ENCODE results near the gene NAP1L4.
A peak's percentile ranks its signal among the peaks of the same experiment; 100 is the strongest.

Gene NAP1L4

GRCh38 chr11:3010521-3011275, 18.6 kb upstream of the NAP1L4 start:
- no peak for DNase-seq

GRCh38 chr11:3010004-3010403, 17.9 kb upstream of the NAP1L4 start:
- DNase-seq, result no peak

GRCh38 chr11:3009481-3009880, 17.4 kb upstream of the NAP1L4 start:
- no peak for DNase-seq

- DNase-seq, result no peak
Observed at GRCh38 chr11:3008746-3009336, 16.7 kb upstream of the NAP1L4 start.

- DNase-seq, result no peak
Observed at GRCh38 chr11:3007404-3008010, 15.4 kb upstream of the NAP1L4 start.

GRCh38 chr11:3006505-3007260, 14.6 kb upstream of the NAP1L4 start:
- DNase-seq, result peak in 1 of 2 donors; percentile 23

GRCh38 chr11:3004481-3004880, 12.4 kb upstream of the NAP1L4 start:
- DNase-seq, result no peak

GRCh38 chr11:3003396-3004231, 11.5 kb upstream of the NAP1L4 start:
- no peak for DNase-seq

- DNase-seq, result no peak
Observed at GRCh38 chr11:3002871-3003270, 10.7 kb upstream of the NAP1L4 start.

GRCh38 chr11:3002351-3002861, 10.3 kb upstream of the NAP1L4 start:
- DNase-seq, result no peak

GRCh38 chr11:3001496-3001895, 9.4 kb upstream of the NAP1L4 start:
- DNase-seq, result no peak

- DNase-seq, result no peak
Observed at GRCh38 chr11:3000032-3000961, 8.2 kb upstream of the NAP1L4 start.

- DNase-seq, result no peak
Observed at GRCh38 chr11:2999464-2999998, 7.4 kb upstream of the NAP1L4 start.

- no peak for DNase-seq
Observed at GRCh38 chr11:2998073-2998850, 6.1 kb upstream of the NAP1L4 start.

GRCh38 chr11:2997406-2997805, 5.3 kb upstream of the NAP1L4 start:
- no peak for DNase-seq

GRCh38 chr11:2996976-2997375, 4.8 kb upstream of the NAP1L4 start:
- DNase-seq, result no peak

- DNase-seq, result no peak
Observed at GRCh38 chr11:2995893-2996554, 3.9 kb upstream of the NAP1L4 start.

- DNase-seq, result no peak
Observed at GRCh38 chr11:2995031-2995561, 3.0 kb upstream of the NAP1L4 start.

- DNase-seq, result no peak
Observed at GRCh38 chr11:2994336-2994730, 2.2 kb upstream of the NAP1L4 start.

Data from CD4-positive, alpha-beta T cell treated with Interleukin-4 for 1 hour (primary cell).